PC-3 (cell line): ENCODE measurements around the gene USP54. TPM values are rescaled to one million over a fixed set of nuclear protein-coding genes. Genes with fewer than 3 reads are reported as not detected.

Experiments used
- ATAC-seq: fragments of 200-7000 bp; cut with Tn5 transposase; 2 replicates; pipeline ENCODE4 v1.9.1; 2020; ENCODE audit warnings: mild to moderate bottlenecking, moderate library complexity
- BruUV-seq: library from RNA; stranded (reverse); fragments of 400-500 nt; replicated peaks from 2 replicates; lab custom pipeline; 2021; lab: Mats Ljungman, UMichigan
- CTCF ChIA-PET: fragments of 300-600 bp; sonication (Branson Sonifier 250); formaldehyde crosslinking; loops from one replicate; lab custom pipeline; 2022; ENCODE audit warnings: antibody characterized with exemption; lab: Charles Lee
- POLR2A ChIA-PET: fragments of 300-600 bp; sonication (Branson Sonifier 250); formaldehyde crosslinking; loops from one replicate; lab custom pipeline; 2022; ENCODE audit warnings: antibody characterized with exemption; ENCODE audit not compliant: unreplicated experiment; lab: Charles Lee
- DNase-seq: peaks from one replicate; pipeline ENCODE4 v3.0.0-alpha.2; 2015
- H2AFZ ChIP-seq: fragments of 300-600 bp; sonication (generic); 2 replicates; pipeline ENCODE4 v1.6.0; 2016; ENCODE audit warnings: antibody characterized with exemption, low read length
- H3F3A ChIP-seq: fragments of 300-600 bp; sonication (generic); one replicate; pipeline ENCODE4 v1.6.0; 2017; ENCODE audit warnings: antibody characterized with exemption, low read length, control low read depth, mild to moderate bottlenecking; ENCODE audit not compliant: unreplicated experiment
- H3K27ac ChIP-seq: fragments of 300-600 bp; sonication (generic); 2 replicates; pipeline ENCODE4 v1.5.1; 2016; ENCODE audit warnings: mild to moderate bottlenecking, low read length
- H3K27me3 ChIP-seq: fragments of 300-600 bp; sonication (generic); 2 replicates; pipeline ENCODE4 v1.6.1; 2016; ENCODE audit warnings: low read length, mixed read lengths
- H3K36me3 ChIP-seq: fragments of 300-600 bp; sonication (generic); 2 replicates; pipeline ENCODE4 v1.6.1; 2016; ENCODE audit warnings: low read depth, mixed run types, low read length, mixed read lengths
- H3K4me1 ChIP-seq: fragments of 300-600 bp; sonication (generic); 2 replicates; pipeline ENCODE4 v1.5.1; 2016; ENCODE audit warnings: low read length; ENCODE audit not compliant: insufficient read depth
- H3K4me2 ChIP-seq: fragments of 300-600 bp; sonication (generic); 2 replicates; pipeline ENCODE4 v1.6.0; 2016; ENCODE audit warnings: low read length
- H3K4me3 ChIP-seq: fragments of 300-600 bp; sonication (generic); 2 replicates; pipeline ENCODE4 v1.5.1; 2016; ENCODE audit warnings: mild to moderate bottlenecking, low read length, mixed read lengths
- H3K79me2 ChIP-seq: fragments of 300-600 bp; sonication (generic); 2 replicates; pipeline ENCODE4 v1.6.1; 2017; ENCODE audit warnings: low read length, mixed read lengths
- H3K9ac ChIP-seq: fragments of 300-600 bp; sonication (generic); 2 replicates; pipeline ENCODE4 v1.6.0; 2016; ENCODE audit warnings: mild to moderate bottlenecking, low read length
- H3K9me2 ChIP-seq: fragments of 300-600 bp; sonication (generic); replicated peaks from 2 replicates; pipeline ENCODE4 v1.6.1; 2016; ENCODE audit warnings: mixed run types, low read length, mixed read lengths
- H3K9me3 ChIP-seq: fragments of 300-600 bp; sonication (generic); 2 replicates; pipeline ENCODE4 v1.6.1; 2016; ENCODE audit warnings: low read length, mixed read lengths
- H4K20me1 ChIP-seq: fragments of 300-600 bp; sonication (generic); 2 replicates; pipeline ENCODE4 v1.6.1; 2016; ENCODE audit warnings: low read length, mixed read lengths
- CTCF ChIP-seq: fragments of 300-600 bp; sonication (generic); conservative IDR thresholded peaks from 2 replicates; pipeline ENCODE4 v1.5.1; 2017; ENCODE audit warnings: antibody characterized with exemption, low read depth, mild to moderate bottlenecking, low read length
- EZH2 ChIP-seq: fragments of 300-600 bp; sonication (generic); IDR thresholded peaks from one replicate; pipeline ENCODE4 v1.6.1; 2017; ENCODE audit warnings: antibody characterized with exemption, mild to moderate bottlenecking, low read length; ENCODE audit not compliant: unreplicated experiment
- EZH2phosphoT487 ChIP-seq: fragments of 300-600 bp; sonication (generic); IDR thresholded peaks from 2 replicates; pipeline ENCODE4 v1.6.1; 2018; ENCODE audit warnings: mild to moderate bottlenecking, antibody characterized with exemption, low read length, borderline replicate concordance
- intact Hi-C: fragments of 100-400 bp; cut with micrococcal nuclease; formaldehyde crosslinking; loops from 2 replicates; pipeline ENCODE4 v1.9.0; 2023
- total RNA-seq: library from RNA; depleted of rRNA; stranded (reverse); fragments of >200 nt; gene quantifications from 2 replicates; pipeline ENCODE4 v1.2.3, GENCODE V29; 2014

Gene USP54
- total RNA-seq, 1 experiment from 2014 or later, result 43.7 TPM

- intact Hi-C loops, result no loop called here
- Histone ChIP-seq H3K27ac (peak overlapping the region; percentile 0; the same call in 1 of the 2 replicates), H3K9me3 (peaks cover 8% of the 10 kb centered on the region; the same call in 1 of the 2 replicates), H3F3A (peaks cover 33% of the 10 kb centered on the region), H2AFZ (no peak overlapping the region; the same call in 1 of the 2 replicates), H3K9ac (no peak overlapping the region), H3K9me2 (no peaks in the 10 kb centered on the region), H3K36me3 (peaks cover 8% of the 10 kb centered on the region), H3K4me1 (peaks cover 81% of the 10 kb centered on the region), H3K27me3 (no peaks in the 10 kb centered on the region), H3K4me2 (peak overlapping the region; percentile 15), H3K79me2 (peaks cover 44% of the 10 kb centered on the region), H4K20me1 (peaks cover 4% of the 10 kb centered on the region), H3K4me3 (no peak overlapping the region)
- ATAC-seq (peak; percentile 4; the same call in 1 of the 2 replicates), DNase-seq (peak; percentile 71)
- POLR2A ChIA-PET, result interaction anchor here (0.7 kb wide), 1 partner anchor 48 kb away, joined by 4 read pairs; no protein-coding TSS in a partner anchor
- no peak for TF ChIP-seq CTCF
- TF ChIP-seq EZH2phosphoT487, result no peak
- TF ChIP-seq EZH2, result no peak
- no TSS peak for BruUV-seq
- CTCF ChIA-PET, result no interaction called here
Observed at GRCh38 chr10:73589563-73590126, 1.5 kb downstream of the USP54 start.

GRCh38 chr10:73588656-73589055, 2.5 kb downstream of the USP54 start:
- H3K27ac ChIP-seq, result no peak overlapping the region
- H4K20me1 ChIP-seq, result peaks cover 4% of the 10 kb centered on the region
- peak overlapping the region; percentile 15 for H3K4me2 ChIP-seq
- H3K9ac ChIP-seq, result no peak overlapping the region
- H3K36me3 ChIP-seq, result peaks cover 8% of the 10 kb centered on the region
- peaks cover 45% of the 10 kb centered on the region for H3K79me2 ChIP-seq
- H3K4me1 ChIP-seq, result peaks cover 81% of the 10 kb centered on the region
- H3K27me3 ChIP-seq, result no peaks in the 10 kb centered on the region
- intact Hi-C loops, result no loop called here
- ATAC-seq, result no peak
- TF ChIP-seq CTCF (no peak), EZH2 (no peak), EZH2phosphoT487 (no peak)
- H3F3A ChIP-seq, result peaks cover 33% of the 10 kb centered on the region
- DNase-seq, result peak; percentile 43
- BruUV-seq, result no TSS peak
- ChIA-PET POLR2A (interaction anchor here (1.0 kb wide), 1 partner anchor 11 kb away, joined by 3 read pairs; no protein-coding TSS in a partner anchor), CTCF (no interaction called here)
- H2AFZ ChIP-seq, result no peak overlapping the region
- peaks cover 8% of the 10 kb centered on the region; the same call in 1 of the 2 replicates for H3K9me3 ChIP-seq
- no peak overlapping the region for H3K4me3 ChIP-seq
- H3K9me2 ChIP-seq, result no peaks in the 10 kb centered on the region
